Stimulated activated CD4-positive, alpha-beta T cell treated with anti-CD3 and anti-CD28 coated beads, Interleukin-15, amount 100 ng/mL, for 48 hours (primary cell): ENCODE results near the gene AATF.
"Not testable (repeated sequence)": the region's sequence is repeated elsewhere in the genome, so short reads cannot be mapped to it uniquely, and the experiment has no call there.

Source experiments
- DNase-seq, 2 donors: peaks; one replicate each; pipeline ENCODE4 v3.0.0-alpha.2; 2020; ENCODE audit warnings: low read depth in 2 of 2

Gene AATF

GRCh38 chr17:37047631-37048104, 98.9 kb downstream of the AATF start:
- DNase-seq: peak; percentile 69 to 79

- DNase-seq: no peak
These were observed 100.1 kb downstream of the AATF start for GRCh38 chr17:37048811-37049210.

- DNase-seq: no peak
These were observed 102.2 kb downstream of the AATF start for GRCh38 chr17:37050920-37051319.

- no peak for DNase-seq
These were observed 102.6 kb downstream of the AATF start for GRCh38 chr17:37051381-37051780.

- DNase-seq: no peak
These were observed 103.1 kb downstream of the AATF start for GRCh38 chr17:37051833-37052232.

- DNase-seq: no peak
These were observed 103.7 kb downstream of the AATF start for GRCh38 chr17:37052450-37052849.

- DNase-seq: no peak
These were observed 106.1 kb downstream of the AATF start for GRCh38 chr17:37054894-37055293.

- DNase-seq: no peak
These were observed 107.9 kb downstream of the AATF start for GRCh38 chr17:37056622-37057021.

- DNase-seq: no peak
These were observed 110.7 kb downstream of the AATF start for GRCh38 chr17:37059493-37059892.

GRCh38 chr17:37060094-37060493, 111.3 kb downstream of the AATF start:
- no peak for DNase-seq

GRCh38 chr17:37060928-37061327, 112.2 kb downstream of the AATF start:
- DNase-seq: no peak

- DNase-seq: no peak
These were observed 113.3 kb downstream of the AATF start for GRCh38 chr17:37062021-37062420.

GRCh38 chr17:37064206-37064605, 115.5 kb downstream of the AATF start:
- DNase-seq: no peak

GRCh38 chr17:37064956-37065355, 116.2 kb downstream of the AATF start:
- no peak for DNase-seq

- DNase-seq: no peak
These were observed 117.0 kb downstream of the AATF start for GRCh38 chr17:37065486-37066321.

GRCh38 chr17:37066322-37067255, 117.8 kb downstream of the AATF start:
- DNase-seq: no peak

GRCh38 chr17:37067555-37068111, 118.9 kb downstream of the AATF start:
- DNase-seq: no peak

GRCh38 chr17:37068266-37068665, 119.5 kb downstream of the AATF start:
- DNase-seq: no peak

- DNase-seq: no peak
These were observed 120.3 kb downstream of the AATF start for GRCh38 chr17:37069087-37069486.

GRCh38 chr17:37073464-37073863, 124.7 kb downstream of the AATF start:
- not testable (repeated sequence) for DNase-seq

GRCh38 chr17:37079065-37079708, 130.4 kb downstream of the AATF start:
- no peak for DNase-seq

GRCh38 chr17:37079735-37080134, 131.0 kb downstream of the AATF start:
- DNase-seq: no peak
